Posterior vena cava (tissue), 2 donors: Measurements from ENCODE around the gene IQGAP3. TPM values are rescaled to one million over a fixed set of nuclear protein-coding genes. Genes with fewer than 3 reads are reported as not detected.
A peak's percentile ranks its signal among the peaks of the same experiment; 100 is the strongest.

Source experiments
- DNase-seq: peaks from one replicate; pipeline ENCODE4 v3.0.0-alpha.2; 2020; ENCODE audit warnings: low spot score
- intact Hi-C, 2 donors: fragments of 100-400 bp; cut with DNase I; formaldehyde crosslinking; loops; one replicate each; pipeline versions ENCODE4 v1.14.1 to v1.14.2; 2022 to 2023
- total RNA-seq, 2 donors: library from RNA; stranded (reverse); fragmentation: NEBNext Ultra II Directional; extraction: Animal tissue kit (Norgen Biotek cat#: 25700); gene quantifications; one replicate each; pipeline ENCODE4 v1.2.1, GENCODE V29; 2021
- donor health status: DM: yes; HTN: yes; CAD: no.
- donor health status: DM: yes; HTN: yes; CAD: no.

The IQGAP3 gene
- total RNA-seq, 2 donors from 2014 or later = 0.43 to 0.79 TPM

DNA sequence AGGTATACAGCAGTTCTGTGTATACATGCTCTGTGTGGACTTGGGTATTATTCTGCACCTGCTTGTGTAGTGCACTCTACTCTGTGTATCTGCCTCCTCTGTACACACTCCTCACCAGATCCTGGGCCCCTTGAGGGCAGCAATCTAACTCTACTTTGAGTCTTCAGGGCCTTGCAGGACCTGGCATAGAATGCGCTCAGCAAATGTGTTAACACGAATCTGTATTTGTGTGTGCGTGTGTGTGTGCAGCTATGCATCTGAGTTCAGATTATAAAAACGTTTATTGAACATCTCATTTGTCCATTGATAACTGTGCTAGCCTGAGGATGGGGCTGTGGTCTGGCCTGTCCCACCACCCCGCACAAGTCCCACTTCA, 67.9 kb downstream of the IQGAP3 start:
- no peak for DNase-seq
- intact Hi-C loops = no loop called here

DNA sequence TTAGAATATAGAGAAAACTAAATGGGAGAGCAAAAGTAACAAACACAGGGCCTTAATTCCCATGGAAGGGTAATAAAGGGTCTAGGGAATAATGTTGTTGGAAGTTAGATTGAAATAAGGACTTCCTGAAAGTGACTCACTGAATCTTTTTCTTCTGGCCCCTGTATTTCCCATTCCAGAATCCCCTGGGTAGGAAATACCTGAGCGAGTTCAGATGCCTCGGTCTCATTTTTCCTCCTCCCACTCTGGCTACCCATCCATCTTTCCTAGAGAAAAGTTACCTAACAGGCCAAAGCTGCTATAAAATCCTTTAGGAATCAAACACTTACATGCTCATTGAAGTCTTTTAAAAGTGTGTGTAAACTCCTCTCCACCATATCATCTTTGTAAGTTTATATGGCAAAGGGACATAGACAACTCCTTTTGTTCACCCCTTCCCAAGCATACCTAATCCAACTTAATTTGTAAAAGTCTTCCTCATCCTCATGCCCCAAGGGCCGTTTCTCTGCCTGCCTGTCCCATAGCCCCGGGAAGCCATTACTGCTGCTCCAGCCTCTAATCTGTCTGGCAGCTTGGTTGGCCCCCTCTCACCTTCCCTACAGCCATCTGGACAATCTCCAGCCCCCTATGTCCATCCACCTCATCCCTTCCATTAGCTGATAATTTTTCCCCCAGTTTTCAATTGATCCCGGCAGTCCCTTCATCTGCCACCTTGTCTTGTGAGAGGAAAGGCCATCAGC, 68.5 kb downstream of the IQGAP3 start:
- DNase-seq = no peak
- intact Hi-C loops = no loop called here

GRCh38 chr1:156502894-156503697, 69.3 kb downstream of the IQGAP3 start:
- peak; percentile 90 for DNase-seq
- intact Hi-C loops = no loop called here

GRCh38 chr1:156502391-156502893, 69.9 kb downstream of the IQGAP3 start:
- DNase-seq = no peak
- intact Hi-C loops = no loop called here

- intact Hi-C loops = no loop called here
- DNase-seq = peak; percentile 98
Observed at GRCh38 chr1:156500793-156501506, 71.4 kb downstream of the IQGAP3 start.

DNA sequence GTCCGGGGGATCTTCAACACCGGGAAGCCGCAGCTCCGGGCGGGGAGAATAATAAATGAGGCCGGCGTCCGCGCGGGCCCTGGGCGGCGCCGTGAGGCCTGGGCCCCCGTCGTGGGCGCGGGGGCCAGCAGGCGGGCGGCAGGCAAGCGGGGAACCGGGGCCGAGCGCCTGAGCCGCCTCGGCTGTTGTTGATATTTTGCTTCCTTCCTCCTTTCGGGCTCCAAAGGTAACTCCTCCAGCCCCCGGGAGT, 71.9 kb downstream of the IQGAP3 start, which contains the start of gene MEF2D:
MEF2D (minus strand) TSS at position 233 of the 250 bp plus-strand sequence. CDS start 17,483 bp downstream, outside the sequence.
- intact Hi-C loops = no loop called here
- DNase-seq = no peak

- intact Hi-C loops = loop anchor here in 1 of 2 donors (5.0 kb wide), 1 partner anchor 38 kb away; no protein-coding TSS in a partner anchor
Observed at GRCh38 chr1:156499842-156500542, 72.4 kb downstream of the IQGAP3 start.

GRCh38 chr1:156499194-156499841, 73.0 kb downstream of the IQGAP3 start:
- no peak for DNase-seq
- intact Hi-C loops = loop anchor here in 1 of 2 donors (5.0 kb wide), 1 partner anchor 37 kb away; no protein-coding TSS in a partner anchor

More at GRCh38 chr1:156499842-156500542, 72.4 kb downstream of the IQGAP3 start:
- peak; percentile 89 for DNase-seq

- intact Hi-C loops = loop anchor here in 1 of 2 donors (5.0 kb wide), 1 partner anchor 36 kb away; no protein-coding TSS in a partner anchor
- DNase-seq = no peak
Observed at GRCh38 chr1:156498432-156499193, 73.8 kb downstream of the IQGAP3 start.

- peak; percentile 38 for DNase-seq
- intact Hi-C loops = loop anchor here in 1 of 2 donors (5.0 kb wide), 1 partner anchor 36 kb away; no protein-coding TSS in a partner anchor
Observed at GRCh38 chr1:156497743-156498431, 74.5 kb downstream of the IQGAP3 start.

DNA sequence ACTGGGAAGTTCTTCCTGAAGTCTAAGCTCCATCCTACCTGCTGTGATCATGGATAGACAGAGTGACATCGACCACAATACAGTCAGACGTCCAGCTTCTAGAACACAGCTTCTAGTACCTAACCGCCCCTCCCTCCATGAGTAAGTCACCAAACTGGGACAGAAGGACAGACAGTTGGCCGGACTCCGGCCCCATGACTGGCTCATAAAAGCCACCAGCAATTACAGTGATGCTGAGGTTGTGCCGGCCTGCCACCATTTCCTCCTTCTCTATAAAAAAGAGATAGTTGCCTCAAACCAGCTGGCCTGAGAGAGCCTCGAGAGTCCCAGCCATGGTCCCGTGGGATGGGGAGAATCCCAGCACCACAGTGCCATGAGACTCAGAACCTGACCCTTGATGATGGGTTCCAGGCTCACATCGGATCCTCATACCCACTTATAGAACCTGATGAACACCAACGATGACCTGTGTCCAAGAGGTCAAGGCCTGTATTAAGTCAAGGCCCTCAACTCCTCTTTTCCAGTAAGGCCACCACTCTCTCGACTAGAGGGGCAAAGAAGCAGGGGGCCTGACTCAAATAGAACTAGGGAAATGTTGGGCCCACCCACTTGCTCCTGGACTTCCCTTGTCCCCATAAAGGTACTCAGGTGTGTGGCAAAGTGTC, 75.2 kb downstream of the IQGAP3 start:
- DNase-seq = peak; percentile 82
- intact Hi-C loops = loop anchor here in 1 of 2 donors (5.0 kb wide), 1 partner anchor 35 kb away; no protein-coding TSS in a partner anchor

DNA sequence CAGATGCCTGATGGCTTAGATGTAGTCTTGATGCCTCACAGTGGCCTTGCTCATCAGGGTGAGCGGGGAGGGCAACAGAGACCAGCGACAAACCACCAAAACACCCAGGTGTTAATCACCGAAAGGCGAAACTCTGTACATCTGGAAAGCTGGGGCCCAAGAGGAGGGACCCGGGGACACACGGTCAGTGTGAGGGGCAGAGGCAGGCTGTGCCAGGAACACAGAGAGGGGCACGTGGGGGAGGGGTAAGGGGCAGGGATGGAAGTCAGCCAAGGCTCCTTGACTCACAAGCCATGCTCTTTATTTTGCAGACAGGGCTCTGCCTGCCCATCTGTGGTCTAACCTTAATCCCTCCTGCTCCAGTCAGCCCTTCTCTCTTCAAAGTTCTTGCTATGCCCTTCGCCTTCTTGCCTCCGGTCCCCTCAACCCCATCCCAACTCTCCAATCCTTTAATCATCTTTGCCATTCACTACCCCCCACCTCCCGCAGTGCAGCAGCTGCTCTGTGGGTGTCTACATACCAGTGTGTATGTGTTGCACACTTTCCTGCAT, 76.1 kb downstream of the IQGAP3 start:
- intact Hi-C loops = loop anchor here in 1 of 2 donors (5.0 kb wide), 1 partner anchor 34 kb away; no protein-coding TSS in a partner anchor
- peak; percentile 61 for DNase-seq

GRCh38 chr1:156495401-156496140, 76.8 kb downstream of the IQGAP3 start:
- DNase-seq = peak; percentile 91

GRCh38 chr1:156494309-156494895, 78.0 kb downstream of the IQGAP3 start:
- intact Hi-C loops = no loop called here
- DNase-seq = no peak

More at GRCh38 chr1:156495401-156496140, 76.8 kb downstream of the IQGAP3 start:
- intact Hi-C loops = loop anchor here in 1 of 2 donors (5.0 kb wide), 1 partner anchor 33 kb away; no protein-coding TSS in a partner anchor

DNA sequence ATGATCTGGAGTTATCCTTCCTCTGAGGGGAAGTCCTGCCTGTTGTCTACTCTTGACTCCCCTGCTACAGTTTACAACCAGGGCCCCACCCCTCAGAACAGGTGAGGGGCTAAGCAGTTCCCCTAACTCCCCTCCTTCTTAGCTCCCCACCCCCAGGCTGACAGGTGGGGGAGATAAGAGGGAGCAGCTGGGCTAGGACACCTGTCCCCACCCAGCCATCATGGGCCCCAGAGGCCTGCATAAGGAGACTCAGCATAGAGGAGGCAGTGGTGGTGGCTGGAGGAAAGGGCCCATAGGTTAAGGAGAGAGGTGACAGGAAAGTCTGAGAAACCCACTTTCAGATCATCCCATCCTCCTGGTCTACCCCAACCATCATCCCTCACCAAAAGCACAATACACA, 78.6 kb downstream of the IQGAP3 start:
- intact Hi-C loops = no loop called here

More for the DNA sequence above, 78.6 kb downstream of the IQGAP3 start:
- DNase-seq = no peak
